ENCODE data around the gene LRP6. TPM values are rescaled to one million over a fixed set of nuclear protein-coding genes. Genes with fewer than 3 reads are reported as not detected.

LRP6 gene
- total RNA-seq, 1 donor from 2014 or later, result 70.0 TPM

DNA sequence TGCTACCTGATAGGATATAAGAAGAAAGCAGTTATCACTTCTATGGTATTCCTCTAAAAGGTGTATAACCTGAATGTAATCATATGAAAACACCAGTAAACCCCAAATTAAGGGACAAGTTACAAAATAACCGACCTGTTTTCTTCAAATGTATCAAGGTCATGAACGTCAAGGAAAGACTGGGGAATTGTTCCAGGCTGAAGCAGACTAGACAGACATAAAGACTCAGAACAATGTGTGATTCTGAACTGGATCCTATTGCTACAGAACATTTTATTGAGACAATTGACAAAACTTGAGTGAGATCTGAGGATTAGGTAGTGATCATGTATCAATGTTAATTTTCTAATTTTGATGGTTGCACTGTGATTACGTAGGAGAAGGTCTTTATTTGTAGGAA is 15.4 kb upstream of the LRP6 start:
- DNase-seq (ENCODE audit: low spot score in 2 of 2), result no peak
- intact Hi-C loops (cut with DNase I), result no loop called here
- H3K9me3 ChIP-seq, result peaks cover 0 to 6% of the 10 kb centered on the region in 2 donors
- no peaks in the 10 kb centered on the region for H3K27me3 ChIP-seq
- H3K27ac ChIP-seq, result no peak overlapping the region
- H3K36me3 ChIP-seq, result no peaks in the 10 kb centered on the region
- TF ChIP-seq, protein P1, sequence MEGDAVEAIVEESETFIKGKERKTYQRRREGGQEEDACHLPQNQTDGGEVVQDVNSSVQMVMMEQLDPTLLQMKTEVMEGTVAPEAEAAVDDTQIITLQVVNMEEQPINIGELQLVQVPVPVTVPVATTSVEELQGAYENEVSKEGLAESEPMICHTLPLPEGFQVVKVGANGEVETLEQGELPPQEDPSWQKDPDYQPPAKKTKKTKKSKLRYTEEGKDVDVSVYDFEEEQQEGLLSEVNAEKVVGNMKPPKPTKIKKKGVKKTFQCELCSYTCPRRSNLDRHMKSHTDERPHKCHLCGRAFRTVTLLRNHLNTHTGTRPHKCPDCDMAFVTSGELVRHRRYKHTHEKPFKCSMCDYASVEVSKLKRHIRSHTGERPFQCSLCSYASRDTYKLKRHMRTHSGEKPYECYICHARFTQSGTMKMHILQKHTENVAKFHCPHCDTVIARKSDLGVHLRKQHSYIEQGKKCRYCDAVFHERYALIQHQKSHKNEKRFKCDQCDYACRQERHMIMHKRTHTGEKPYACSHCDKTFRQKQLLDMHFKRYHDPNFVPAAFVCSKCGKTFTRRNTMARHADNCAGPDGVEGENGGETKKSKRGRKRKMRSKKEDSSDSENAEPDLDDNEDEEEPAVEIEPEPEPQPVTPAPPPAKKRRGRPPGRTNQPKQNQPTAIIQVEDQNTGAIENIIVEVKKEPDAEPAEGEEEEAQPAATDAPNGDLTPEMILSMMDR (IDR thresholded peaks at IDR 0.05), result no peak
- H3K4me1 ChIP-seq, result peaks cover 0 to 13% of the 10 kb centered on the region in 2 donors
- no peak overlapping the region for H3K4me3 ChIP-seq

DNA sequence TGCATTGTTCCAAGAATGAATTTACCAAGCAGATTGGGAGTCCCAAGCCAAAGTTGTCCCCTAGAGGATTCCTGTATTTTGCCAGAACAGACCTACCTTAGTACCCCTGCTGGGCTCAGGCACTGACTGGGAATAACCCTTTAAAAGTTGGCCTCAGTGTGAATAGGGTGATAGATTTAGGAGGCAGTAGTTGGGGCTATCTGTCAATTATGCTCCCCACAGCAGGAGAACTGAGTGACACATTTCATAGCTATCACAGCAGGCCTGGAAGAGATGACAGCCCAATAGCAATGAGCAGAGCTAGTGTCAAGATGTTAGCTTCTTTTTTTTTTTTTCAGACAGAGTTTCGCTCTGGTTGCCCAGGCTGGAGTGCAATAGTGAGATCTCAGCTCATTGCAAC is 14.3 kb upstream of the LRP6 start:
- Histone ChIP-seq H3K9me3 (peaks cover 0 to 8% of the 10 kb centered on the region in 2 donors), H3K4me3 (no peak overlapping the region), H3K27me3 (no peaks in the 10 kb centered on the region), H3K4me1 (peaks cover 0 to 13% of the 10 kb centered on the region in 2 donors), H3K36me3 (no peaks in the 10 kb centered on the region), H3K27ac (no peak overlapping the region)
- TF ChIP-seq, protein P1 (IDR thresholded peaks at IDR 0.05), result no peak
- intact Hi-C loops (cut with DNase I), result no loop called here
- no peak for DNase-seq (ENCODE audit: low spot score in 2 of 2)

DNA sequence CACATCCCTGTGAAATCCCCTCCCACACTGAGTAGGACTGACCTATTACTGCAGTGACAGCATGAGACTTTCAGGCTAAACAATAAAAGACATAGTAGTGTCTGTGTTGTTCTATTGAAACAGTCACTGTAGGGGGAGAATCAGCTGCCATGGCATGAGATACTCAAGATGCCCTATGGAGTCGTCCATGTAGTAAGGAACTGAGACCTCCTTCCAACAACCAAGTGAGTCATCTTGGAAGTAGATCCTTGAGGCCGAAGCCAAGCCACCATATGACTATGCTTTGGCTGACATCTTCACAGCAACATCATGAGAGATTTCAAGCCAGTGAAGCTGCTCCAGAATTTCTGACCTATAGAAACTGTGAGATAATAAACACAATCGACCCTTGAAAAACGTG is 12.1 kb upstream of the LRP6 start:
- Histone ChIP-seq H3K27me3 (no peaks in the 10 kb centered on the region), H3K36me3 (no peaks in the 10 kb centered on the region), H3K4me3 (no peak overlapping the region), H3K4me1 (peaks cover 0 to 13% of the 10 kb centered on the region in 2 donors), H3K9me3 (peaks cover 0 to 8% of the 10 kb centered on the region in 2 donors), H3K27ac (no peak overlapping the region)
- DNase-seq (ENCODE audit: low spot score in 2 of 2), result no peak
- TF ChIP-seq, protein P1 (IDR thresholded peaks at IDR 0.05), result no peak
- intact Hi-C loops (cut with DNase I), result no loop called here

DNA sequence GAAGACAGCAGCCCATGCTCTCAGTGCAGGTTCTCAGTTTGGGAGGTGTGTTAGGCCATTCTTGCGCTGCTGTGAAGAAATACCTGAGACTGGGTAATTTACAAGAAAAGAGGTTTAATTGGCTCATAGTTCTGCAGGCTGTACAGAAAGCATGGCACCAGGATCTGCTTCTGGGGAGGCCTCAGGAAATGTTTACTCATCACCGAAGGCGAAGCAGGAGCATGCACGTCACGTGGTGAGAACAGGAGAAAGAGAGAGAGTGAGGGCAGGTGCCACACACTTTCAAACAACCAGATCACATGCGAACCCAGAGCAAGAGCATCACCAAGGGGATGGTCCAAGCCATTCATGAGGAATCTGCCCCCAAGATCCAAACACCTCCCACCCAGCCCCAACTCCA is 9.0 kb upstream of the LRP6 start:
- Histone ChIP-seq H3K27ac (no peak overlapping the region), H3K4me3 (no peak overlapping the region), H3K27me3 (no peaks in the 10 kb centered on the region), H3K36me3 (no peaks in the 10 kb centered on the region), H3K4me1 (no peaks in the 10 kb centered on the region), H3K9me3 (peaks cover 0 to 8% of the 10 kb centered on the region in 2 donors)
- TF ChIP-seq, protein P1 (IDR thresholded peaks at IDR 0.05), result no peak
- DNase-seq (ENCODE audit: low spot score in 2 of 2), result no peak
- intact Hi-C loops (cut with DNase I), result no loop called here

DNA sequence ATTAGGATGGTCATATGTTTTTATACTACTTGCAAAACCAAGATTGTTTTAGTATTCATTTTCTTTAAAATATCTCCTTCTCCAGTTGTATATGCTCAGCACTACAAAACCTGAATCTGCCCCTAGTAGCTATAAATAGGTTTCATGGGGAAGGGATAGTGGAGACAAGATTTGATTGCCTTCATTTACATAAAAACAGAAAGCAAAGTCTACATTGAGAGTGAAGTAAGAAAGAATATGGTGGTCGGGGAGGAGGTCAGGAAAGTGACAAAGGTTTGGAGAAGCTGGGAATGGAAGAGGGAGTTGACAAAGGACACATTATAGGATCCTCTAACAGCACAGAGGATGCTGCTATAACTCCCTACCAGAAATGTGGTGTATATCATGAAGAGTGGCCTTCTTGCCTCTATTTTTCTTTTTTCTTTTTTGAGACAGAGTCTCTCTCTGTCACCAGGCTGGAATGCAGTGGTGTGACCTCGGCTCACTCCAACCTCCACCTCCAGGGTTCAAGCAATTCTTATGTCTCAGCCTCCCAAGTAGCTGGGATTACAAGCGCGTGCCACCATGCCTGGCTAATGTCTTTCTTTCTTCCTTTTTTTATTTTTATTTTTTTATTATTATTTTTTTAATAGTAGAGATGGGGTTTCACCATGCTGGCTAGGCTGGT is 6.6 kb upstream of the LRP6 start:
- intact Hi-C loops (cut with DNase I), result no loop called here
- H3K9me3 ChIP-seq, result peaks cover 0 to 8% of the 10 kb centered on the region in 2 donors
- H3K27ac ChIP-seq, result peak overlapping the region; percentile 29 to 39
- H3K27me3 ChIP-seq, result no peaks in the 10 kb centered on the region
- TF ChIP-seq, protein P1 (IDR thresholded peaks at IDR 0.05), result no peak
- H3K4me3 ChIP-seq, result no peak overlapping the region
- no peaks in the 10 kb centered on the region for H3K4me1 ChIP-seq
- no peaks in the 10 kb centered on the region for H3K36me3 ChIP-seq
- DNase-seq (ENCODE audit: low spot score in 2 of 2), result no peak

All from ascending aorta (tissue), 2 donors.